ENCODE measurements around the gene TMEM40.

Gene TMEM40

GRCh38 chr3:12766541-12766940, 7.5 kb upstream of the TMEM40 start:
- TF ChIP-seq CTCF (conservative IDR thresholded peaks at IDR 0.05; ENCODE audit: control insufficient read depth, insufficient read depth, low read depth, low read length) = no peak
- H3K4me3 ChIP-seq (ENCODE audit: control insufficient read depth, low read depth, low read length) = no peak overlapping the region
- DNase-seq (ENCODE audit: low read depth) = no peak

DNA sequence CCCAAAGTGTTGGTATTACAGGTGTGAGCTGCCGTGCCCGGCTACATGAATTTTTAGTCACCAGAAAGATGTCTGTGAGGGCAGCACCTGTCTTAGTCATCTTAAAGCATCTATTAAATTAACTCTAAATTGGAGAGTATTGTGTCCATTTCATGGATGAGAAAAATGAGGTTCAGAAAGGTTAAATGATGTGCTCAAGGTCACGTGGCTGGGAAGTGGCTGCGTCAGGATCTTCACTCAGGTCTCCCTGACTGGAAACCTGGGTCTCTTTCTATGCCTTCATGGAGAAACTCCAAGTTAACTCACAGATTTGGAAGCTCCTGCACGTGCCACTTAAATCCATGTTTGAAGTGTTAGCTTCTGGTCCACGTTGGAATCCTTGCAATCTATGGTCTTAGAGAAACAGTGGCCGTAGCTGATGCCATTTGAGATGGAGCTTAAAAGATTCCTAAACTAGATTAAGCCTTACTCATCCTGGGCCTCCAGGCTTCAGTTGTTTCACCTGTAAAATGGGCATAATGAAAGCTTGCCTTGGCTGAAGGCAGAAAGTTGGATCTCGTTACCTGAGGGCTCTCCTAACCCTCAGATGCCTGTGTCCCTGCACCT, 5.2 kb upstream of the TMEM40 start:
- no peak overlapping the region for H3K4me3 ChIP-seq (ENCODE audit: control insufficient read depth, low read depth, low read length)
- DNase-seq (ENCODE audit: low read depth) = no peak
- TF ChIP-seq CTCF (conservative IDR thresholded peaks at IDR 0.05; ENCODE audit: control insufficient read depth, insufficient read depth, low read depth, low read length) = no peak

GRCh38 chr3:12759693-12760565, 870 bp upstream of the TMEM40 start:
- DNase-seq (ENCODE audit: low read depth) = no peak
- no peak overlapping the region for H3K4me3 ChIP-seq (ENCODE audit: control insufficient read depth, low read depth, low read length)
- no peak for TF ChIP-seq CTCF (conservative IDR thresholded peaks at IDR 0.05; ENCODE audit: control insufficient read depth, insufficient read depth, low read depth, low read length)

DNA sequence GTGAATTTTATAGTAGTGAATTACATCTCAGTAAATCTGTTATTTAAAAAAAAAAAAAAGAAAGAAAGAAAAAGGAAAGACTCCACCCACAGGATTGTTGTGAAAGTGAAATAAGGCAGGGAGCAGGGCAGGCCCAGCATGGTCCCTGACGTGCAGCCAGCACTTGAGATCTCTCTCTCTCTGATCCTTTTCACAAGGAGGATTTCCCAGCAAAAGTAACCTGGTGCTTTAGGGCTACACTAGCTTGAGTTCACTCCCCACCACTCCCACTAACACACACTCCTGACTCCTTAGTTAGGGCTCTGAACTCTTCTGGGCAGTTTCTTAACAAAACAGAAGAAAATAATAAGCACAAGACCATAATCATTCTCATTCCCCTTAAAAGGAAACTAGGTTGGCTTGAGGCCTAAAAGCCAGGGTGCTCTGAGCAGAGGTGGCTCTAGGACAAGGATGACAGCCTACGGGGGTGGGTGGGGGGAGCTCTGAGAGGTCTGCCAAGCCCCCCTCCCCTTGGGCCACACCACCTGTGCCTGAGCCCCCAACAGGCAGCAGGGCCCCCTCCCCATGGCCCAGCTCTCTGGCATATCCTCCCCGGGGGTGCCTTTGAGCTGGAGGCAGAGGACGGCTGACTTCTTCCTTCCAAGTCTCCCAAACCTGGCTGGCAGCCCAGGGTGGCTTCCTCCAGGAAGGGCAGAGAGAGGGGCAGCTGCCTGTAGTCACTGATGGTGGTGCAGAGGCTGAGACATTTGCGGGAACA, 856 bp downstream of the TMEM40 start:
- TF ChIP-seq CTCF (conservative IDR thresholded peaks at IDR 0.05; ENCODE audit: control insufficient read depth, insufficient read depth, low read depth, low read length) = no peak
- H3K4me3 ChIP-seq (ENCODE audit: control insufficient read depth, low read depth, low read length) = no peak overlapping the region
- DNase-seq (ENCODE audit: low read depth) = peak; percentile 59

- TF ChIP-seq CTCF (conservative IDR thresholded peaks at IDR 0.05; ENCODE audit: control insufficient read depth, insufficient read depth, low read depth, low read length) = no peak
- H3K4me3 ChIP-seq (ENCODE audit: control insufficient read depth, low read depth, low read length) = no peak overlapping the region
- DNase-seq (ENCODE audit: low read depth) = no peak
Measured at GRCh38 chr3:12756635-12757034, 2.4 kb downstream of the TMEM40 start.

- no peak overlapping the region for H3K4me3 ChIP-seq (ENCODE audit: control insufficient read depth, low read depth, low read length)
- no peak for TF ChIP-seq CTCF (conservative IDR thresholded peaks at IDR 0.05; ENCODE audit: control insufficient read depth, insufficient read depth, low read depth, low read length)
- no peak for DNase-seq (ENCODE audit: low read depth)
Measured at GRCh38 chr3:12756175-12756574, 2.9 kb downstream of the TMEM40 start.

Measured in fibroblast of mammary gland (primary cell).